GM12878 (cell line): ENCODE measurements around the gene ARHGEF11. TPM values are rescaled to one million over a fixed set of nuclear protein-coding genes. Genes with fewer than 3 reads are reported as not detected.

Experiments used
- BHLHE40 ChIP-seq, 2 experiments: fragments of 450-650 bp in 1 of 2; IDR thresholded peaks; 2 replicates each; pipeline ENCODE4 v1.6.1; 2011 to 2017; ENCODE audit warnings: low read depth in 2 of 2, borderline replicate concordance in 1 of 2, improper control_type of control experiment in 1 of 2, low read length in 1 of 2, mild to moderate bottlenecking in 1 of 2
- BMI1 ChIP-seq: fragments of 450-650 bp; IDR thresholded peaks from 2 replicates; pipeline ENCODE4 v1.6.1; 2016; ENCODE audit warnings: mild to moderate bottlenecking, moderate library complexity, borderline replicate concordance
- CHD2 ChIP-seq: IDR thresholded peaks from 2 replicates; pipeline ENCODE4 v1.6.1; 2011; ENCODE audit warnings: low read depth, low read length, improper control_type of control experiment, borderline replicate concordance
- EGR1 ChIP-seq, 2 experiments: IDR thresholded peaks; 1 replicate in 1 of 2; 2 replicates in 1 of 2; pipeline ENCODE4 v1.6.1; 2011 to 2012; ENCODE audit warnings: low read depth in 2 of 2, low read length in 2 of 2, borderline replicate concordance in 1 of 2, mild to moderate bottlenecking in 1 of 2, moderate library complexity in 1 of 2
- HCFC1 ChIP-seq: fragments of 150-350 bp; IDR thresholded peaks from 2 replicates; pipeline ENCODE4 v1.6.1; 2014; ENCODE audit warnings: low read length
- MYC ChIP-seq: IDR thresholded peaks from 2 replicates; pipeline ENCODE4 v1.6.1; 2011; ENCODE audit warnings: mild to moderate bottlenecking, low read length, moderate library complexity, inconsistent platforms; ENCODE audit not compliant: insufficient read depth, insufficient replicate concordance, insufficient read length, severe bottlenecking
- NR2F1 ChIP-seq: fragments of 450-650 bp; conservative IDR thresholded peaks from 2 replicates; pipeline ENCODE4 v1.6.1; 2017; ENCODE audit warnings: mild to moderate bottlenecking
- polyA plus RNA-seq, 11 experiments: library from polyadenylated mRNA; depleted of rRNA in 4 of 11; unstranded in 6 of 11; stranded (reverse) in 5 of 11; fragments of >200 nt; fragmentation: Nextera tagmentation in 4 of 11; fragmentation: Illumina TruSeq in 1 of 11; extraction: Ambion mirVana in 4 of 11; extraction: Trizol in 1 of 11; gene quantifications; 1 replicate in 1 of 11; 2 replicates in 10 of 11; pipeline versions ENCODE4 v1.2.1 to v1.2.3, GENCODE V29; 2011 to 2016; ENCODE audit warnings: inconsistent platforms in 2 of 11, missing spikeins in 2 of 11, low read depth in 1 of 11
- total RNA-seq, 4 experiments: library from RNA; depleted of rRNA in 3 of 4; stranded (reverse); fragments of >200 nt in 3 of 4; fragmentation: Illumina TruSeq in 1 of 4; extraction: Trizol in 1 of 4; gene quantifications; 2 replicates each; pipeline versions ENCODE4 v1.2.1 to v1.2.3, GENCODE V29; 2013 to 2021
- TF ChIP-seq, protein P1 (sequence below): fragments of 450-650 bp; conservative IDR thresholded peaks from 2 replicates; pipeline ENCODE4 v1.6.1; 2017; ENCODE audit warnings: mild to moderate bottlenecking, moderate library complexity

The ARHGEF11 gene
- total and polyA plus RNA-seq, 10 of the 15 experiments (the other 5 are each of a cell fraction or from before 2014, with no cell fraction given), result 0.05 to 12.7 (median 1.8) TPM

DNA sequence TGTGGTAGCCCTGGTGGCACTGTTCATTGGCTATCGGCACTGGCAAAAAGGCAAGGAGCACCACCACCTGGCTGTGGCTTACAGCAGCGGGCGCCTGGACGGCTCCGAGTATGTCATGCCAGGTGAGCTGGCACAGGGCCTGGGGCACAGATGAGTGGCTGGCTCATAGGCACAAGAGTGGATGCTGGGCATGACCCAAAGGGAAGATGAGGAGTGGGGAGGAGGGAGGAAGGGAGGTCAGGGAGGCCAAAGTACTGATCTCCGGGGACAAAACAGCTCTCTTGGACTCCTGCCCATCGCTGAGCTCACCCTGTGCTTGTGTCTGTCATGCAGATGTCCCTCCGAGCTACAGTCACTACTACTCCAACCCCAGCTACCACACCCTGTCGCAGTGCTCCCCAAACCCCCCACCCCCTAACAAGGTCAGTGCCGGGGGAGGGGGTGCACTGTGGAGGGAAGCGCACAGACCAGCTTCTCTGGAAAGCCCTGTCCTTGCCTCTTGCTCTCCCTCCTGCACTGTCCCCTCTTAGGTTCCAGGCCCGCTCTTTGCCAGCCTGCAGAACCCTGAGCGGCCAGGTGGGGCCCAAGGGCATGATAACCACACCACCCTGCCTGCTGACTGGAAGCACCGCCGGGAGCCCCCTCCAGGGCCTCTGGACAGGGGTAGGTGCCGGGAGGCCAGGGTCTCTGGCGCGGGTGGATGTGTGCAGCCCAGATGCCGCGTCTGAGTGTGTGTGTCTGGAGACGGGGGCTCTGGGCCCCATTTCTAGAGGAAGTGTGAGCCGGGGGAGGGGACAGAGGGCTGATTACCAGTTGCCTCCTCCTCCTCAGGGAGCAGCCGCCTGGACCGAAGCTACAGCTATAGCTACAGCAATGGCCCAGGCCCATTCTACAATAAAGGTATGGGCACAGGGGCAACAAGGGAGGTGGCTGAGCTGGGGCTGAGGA, 132.4 kb downstream of the ARHGEF11 start (continued):
- TF ChIP-seq BMI1 (no peak), BHLHE40 (IDR thresholded peaks at IDR 0.05; ENCODE audit: borderline replicate concordance in 1 of 2, low read depth in 2 of 2, low read length in 1 of 2) (no peak), EGR1 (IDR thresholded peaks at IDR 0.05; ENCODE audit: borderline replicate concordance in 1 of 2, low read depth in 2 of 2, low read length in 2 of 2) (no peak), MYC (no peak), HCFC1 (no peak), CHD2 (no peak), NR2F1 (no peak)
- TF ChIP-seq, protein P1, sequence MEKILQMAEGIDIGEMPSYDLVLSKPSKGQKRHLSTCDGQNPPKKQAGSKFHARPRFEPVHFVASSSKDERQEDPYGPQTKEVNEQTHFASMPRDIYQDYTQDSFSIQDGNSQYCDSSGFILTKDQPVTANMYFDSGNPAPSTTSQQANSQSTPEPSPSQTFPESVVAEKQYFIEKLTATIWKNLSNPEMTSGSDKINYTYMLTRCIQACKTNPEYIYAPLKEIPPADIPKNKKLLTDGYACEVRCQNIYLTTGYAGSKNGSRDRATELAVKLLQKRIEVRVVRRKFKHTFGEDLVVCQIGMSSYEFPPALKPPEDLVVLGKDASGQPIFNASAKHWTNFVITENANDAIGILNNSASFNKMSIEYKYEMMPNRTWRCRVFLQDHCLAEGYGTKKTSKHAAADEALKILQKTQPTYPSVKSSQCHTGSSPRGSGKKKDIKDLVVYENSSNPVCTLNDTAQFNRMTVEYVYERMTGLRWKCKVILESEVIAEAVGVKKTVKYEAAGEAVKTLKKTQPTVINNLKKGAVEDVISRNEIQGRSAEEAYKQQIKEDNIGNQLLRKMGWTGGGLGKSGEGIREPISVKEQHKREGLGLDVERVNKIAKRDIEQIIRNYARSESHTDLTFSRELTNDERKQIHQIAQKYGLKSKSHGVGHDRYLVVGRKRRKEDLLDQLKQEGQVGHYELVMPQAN, result no peak
